ENCODE data around the gene TRIM74.
"Not testable (repeated sequence)": the region's sequence is repeated elsewhere in the genome, so short reads cannot be mapped to it uniquely, and the experiment has no call there.

TRIM74 gene

GRCh38 chr7:72925546-72926120 lies 43.6 kb downstream of the TRIM74 start:
- peak overlapping the region; percentile 97 for H3K4me3 ChIP-seq (replicated peaks; ENCODE audit: low read depth, low read length)
- no peak for TF ChIP-seq CTCF (IDR thresholded peaks at IDR 0.05; ENCODE audit: low read length, missing control alignments)

GRCh38 chr7:72924733-72925545 lies 44.3 kb downstream of the TRIM74 start, which contains the start of gene POM121:
Gene POM121, plus strand, starts transcription at chr7:72925095. Its CDS starts 27 bp downstream, at chr7:72925122.
- no peak for TF ChIP-seq CTCF (IDR thresholded peaks at IDR 0.05; ENCODE audit: low read length, missing control alignments)
- peak; percentile 90 for DNase-seq (ENCODE audit: low read depth)
- H3K4me3 ChIP-seq (replicated peaks; ENCODE audit: low read depth, low read length): peak within 1 kb of the TSS; percentile 97

More at GRCh38 chr7:72925546-72926120, 43.6 kb downstream of the TRIM74 start:
- DNase-seq (ENCODE audit: low read depth): peak; percentile 28

GRCh38 chr7:72924386-72924732 lies 44.9 kb downstream of the TRIM74 start:
- TF ChIP-seq CTCF (IDR thresholded peaks at IDR 0.05; ENCODE audit: low read length, missing control alignments): no peak
- no peak for DNase-seq (ENCODE audit: low read depth)

GRCh38 chr7:72919256-72919775 lies 50.0 kb downstream of the TRIM74 start:
- H3K4me3 ChIP-seq (replicated peaks; ENCODE audit: low read depth, low read length): no peak overlapping the region
- no peak for TF ChIP-seq CTCF (IDR thresholded peaks at IDR 0.05; ENCODE audit: low read length, missing control alignments)
- DNase-seq (ENCODE audit: low read depth): no peak

More at GRCh38 chr7:72924386-72924732, 44.9 kb downstream of the TRIM74 start:
- peak overlapping the region; percentile 97 for H3K4me3 ChIP-seq (replicated peaks; ENCODE audit: low read depth, low read length)

- not testable (repeated sequence) for H3K4me3 ChIP-seq (replicated peaks; ENCODE audit: low read depth, low read length)
- DNase-seq (ENCODE audit: low read depth): peak; percentile 65
- peak; percentile 65 for TF ChIP-seq CTCF (IDR thresholded peaks at IDR 0.05; ENCODE audit: low read length, missing control alignments)
These were observed 54.3 kb downstream of the TRIM74 start for GRCh38 chr7:72914756-72915525.

- H3K4me3 ChIP-seq (replicated peaks; ENCODE audit: low read depth, low read length); DNase-seq (ENCODE audit: low read depth): not testable (repeated sequence)
These were observed 55.5 kb downstream of the TRIM74 start for GRCh38 chr7:72913750-72914149.

- not testable (repeated sequence) for H3K4me3 ChIP-seq (replicated peaks; ENCODE audit: low read depth, low read length); DNase-seq (ENCODE audit: low read depth)
These were observed 57.9 kb downstream of the TRIM74 start for GRCh38 chr7:72911395-72911794.

All from fibroblast of pulmonary artery (primary cell).